NCI-H226 (cell line): ENCODE results near the gene DPYSL5.

Source experiments
- DNase-seq: peaks from one replicate; pipeline ENCODE4 v3.0.0-alpha.2; 2015

The DPYSL5 gene

GRCh38 chr2:26933431-26934334 lies 85.8 kb downstream of the DPYSL5 start:
- DNase-seq, result no peak

- no peak for DNase-seq
These were observed 86.4 kb downstream of the DPYSL5 start for GRCh38 chr2:26934335-26934724.

GRCh38 chr2:26934985-26935384 lies 87.1 kb downstream of the DPYSL5 start:
- DNase-seq, result no peak

GRCh38 chr2:26936855-26937254 lies 88.9 kb downstream of the DPYSL5 start:
- no peak for DNase-seq

- peak; percentile 7 for DNase-seq
These were observed 90.6 kb downstream of the DPYSL5 start for GRCh38 chr2:26938399-26939118.

GRCh38 chr2:26940001-26940400 lies 92.1 kb downstream of the DPYSL5 start:
- DNase-seq, result no peak

- DNase-seq, result peak; percentile 73
These were observed 93.6 kb downstream of the DPYSL5 start for GRCh38 chr2:26941486-26941885.

GRCh38 chr2:26942543-26943295 lies 94.8 kb downstream of the DPYSL5 start:
- peak; percentile 22 for DNase-seq

- no peak for DNase-seq
These were observed 98.2 kb downstream of the DPYSL5 start for GRCh38 chr2:26945991-26946750.

GRCh38 chr2:26946841-26947784 lies 99.2 kb downstream of the DPYSL5 start:
- DNase-seq, result peak; percentile 12

- DNase-seq, result no peak
These were observed 100.9 kb downstream of the DPYSL5 start for GRCh38 chr2:26948800-26949199.

GRCh38 chr2:26950246-26950645 lies 102.3 kb downstream of the DPYSL5 start:
- no peak for DNase-seq

- DNase-seq, result no peak
These were observed 103.3 kb downstream of the DPYSL5 start for GRCh38 chr2:26951236-26951635.

- DNase-seq, result no peak
These were observed 104.4 kb downstream of the DPYSL5 start for GRCh38 chr2:26952374-26952773.

- DNase-seq, result no peak
These were observed 106.2 kb downstream of the DPYSL5 start for GRCh38 chr2:26954135-26954534.

GRCh38 chr2:26957041-26957440 lies 109.1 kb downstream of the DPYSL5 start:
- DNase-seq, result no peak

GRCh38 chr2:26957534-26957933 lies 109.6 kb downstream of the DPYSL5 start:
- no peak for DNase-seq

- DNase-seq, result no peak
These were observed 111.4 kb downstream of the DPYSL5 start for GRCh38 chr2:26959331-26959730.

- DNase-seq, result no peak
These were observed 116.7 kb downstream of the DPYSL5 start for GRCh38 chr2:26964446-26965130.

- DNase-seq, result peak; percentile 20
These were observed 120.1 kb downstream of the DPYSL5 start for GRCh38 chr2:26968001-26968400.
